Activated CD4-positive, alpha-beta T cell treated with anti-CD3 and anti-CD28 coated beads, Interleukin-2, amount 50 U/mL, for 24 hours (primary cell): ENCODE measurements around the gene RTN4R.
A peak's percentile ranks its signal among the peaks of the same experiment; 100 is the strongest.

Experiments
- DNase-seq, 2 donors: peaks; one replicate each; pipeline ENCODE4 v3.0.0-alpha.2; 2020; ENCODE audit warnings: low read depth in 1 of 2, low spot score in 1 of 2

The RTN4R gene

DNA sequence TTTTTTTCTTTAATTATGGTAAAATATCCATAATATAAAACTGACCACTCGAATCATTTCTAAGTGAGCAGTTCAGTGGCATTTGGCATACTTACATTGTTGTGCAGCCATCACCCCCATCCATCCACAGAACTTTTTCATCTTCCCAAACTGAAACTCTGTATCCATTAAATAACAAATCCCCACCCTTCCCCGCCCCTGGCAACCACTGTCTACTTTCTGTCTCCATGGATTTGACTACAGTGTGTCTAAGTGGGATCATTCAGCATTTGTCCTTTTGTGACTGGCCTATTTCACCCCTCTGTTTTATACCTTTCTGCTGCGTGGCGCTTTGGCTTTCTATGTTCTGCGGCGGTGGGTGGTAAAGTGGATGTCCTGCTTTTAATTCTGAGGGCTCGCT is 49.1 kb downstream of the RTN4R start:
- no peak for DNase-seq

DNA sequence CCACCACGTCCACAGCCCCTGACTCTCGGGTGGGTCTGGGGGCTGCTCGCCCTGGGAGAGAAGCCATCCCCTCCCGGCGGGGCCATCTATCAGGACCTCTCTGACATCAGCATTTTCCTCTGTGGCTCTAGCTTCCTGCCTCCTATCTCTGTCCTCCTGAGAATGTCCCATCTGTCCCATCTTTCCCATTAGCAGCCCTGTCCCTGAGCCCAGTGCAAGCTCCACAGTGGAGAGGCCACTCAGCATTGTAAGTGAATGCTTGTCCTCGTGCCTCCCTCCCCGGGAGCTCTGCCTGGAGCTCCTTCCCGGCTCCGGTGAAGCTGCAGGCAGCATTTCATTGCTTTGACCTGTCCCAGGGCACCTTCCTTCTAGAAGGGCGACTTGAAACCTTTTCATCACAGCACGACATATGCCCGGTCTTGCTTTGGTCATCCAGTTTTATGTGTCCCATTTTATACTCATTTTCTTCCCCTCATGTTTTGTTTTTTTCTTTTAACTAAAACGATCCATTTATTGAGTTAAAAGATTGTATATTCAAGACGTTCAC is 49.7 kb downstream of the RTN4R start:
- no peak for DNase-seq

DNA sequence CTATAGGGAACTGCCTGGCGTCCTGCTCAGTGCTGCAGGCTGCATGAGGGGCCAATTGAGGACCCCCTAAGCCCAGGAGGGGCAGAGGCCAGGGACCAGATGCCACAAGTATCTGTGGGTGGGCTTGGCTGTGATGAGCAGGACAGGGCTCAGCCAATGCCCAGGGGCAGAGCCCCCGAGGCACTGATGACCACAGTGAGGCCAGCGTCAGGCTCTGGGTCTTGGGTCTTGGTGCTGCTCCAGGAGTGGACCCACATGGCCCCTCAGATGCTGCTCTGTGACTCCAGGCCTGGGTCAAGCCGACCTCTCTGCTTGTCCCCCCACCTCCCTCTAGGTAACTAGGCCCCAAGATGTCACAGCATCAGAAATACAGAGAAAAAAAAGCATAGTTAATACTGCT is 50.6 kb downstream of the RTN4R start:
- DNase-seq = no peak

DNA sequence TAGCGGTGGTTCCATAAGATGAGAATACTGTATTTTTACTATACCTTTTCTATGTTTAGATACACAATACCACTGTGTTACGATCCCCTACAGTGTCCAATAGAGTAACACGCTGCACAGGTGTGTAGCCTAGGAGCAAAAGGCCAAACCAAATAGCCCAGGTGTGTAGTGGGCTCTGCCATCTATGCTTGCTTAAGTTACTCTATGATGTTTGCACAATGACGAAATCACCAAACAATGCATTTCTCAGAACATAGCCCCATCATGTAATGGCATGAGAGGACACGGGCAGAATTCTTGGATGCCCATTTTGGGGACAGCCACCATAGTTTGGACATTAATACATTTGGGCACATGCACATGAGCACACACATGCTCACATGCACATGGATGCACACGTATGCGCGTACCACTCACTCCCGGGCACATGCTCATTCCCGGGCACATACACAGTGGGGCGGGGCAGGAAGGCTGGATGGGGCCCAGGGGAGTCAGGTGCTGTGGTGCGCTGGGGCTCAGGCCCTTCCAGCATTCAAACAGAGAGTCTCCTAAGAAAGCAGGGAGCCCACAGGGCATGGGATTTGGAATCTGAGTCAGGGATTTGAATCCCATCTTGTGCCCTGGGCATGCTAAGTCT is 51.1 kb downstream of the RTN4R start:
- DNase-seq = no peak

DNA sequence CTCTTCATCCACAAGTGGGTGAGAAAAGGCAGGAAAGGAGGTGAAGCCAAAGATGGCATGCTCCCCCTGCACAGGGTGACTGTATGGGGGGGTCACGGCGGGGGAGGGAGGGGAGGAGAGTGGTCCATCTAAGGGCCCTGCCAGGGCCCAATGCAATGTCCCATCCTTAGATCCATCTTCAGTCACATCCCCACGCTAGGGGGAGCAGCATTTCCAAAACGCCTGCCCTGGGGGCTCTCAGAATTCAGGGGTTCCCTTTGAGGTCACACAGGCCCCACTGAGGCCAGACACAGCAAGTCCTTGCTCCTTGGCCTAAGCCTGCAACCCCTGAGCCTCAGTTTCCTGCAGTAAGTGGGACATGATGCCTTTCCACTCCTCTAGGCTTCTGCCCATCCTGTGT is 52.4 kb downstream of the RTN4R start:
- no peak for DNase-seq

DNA sequence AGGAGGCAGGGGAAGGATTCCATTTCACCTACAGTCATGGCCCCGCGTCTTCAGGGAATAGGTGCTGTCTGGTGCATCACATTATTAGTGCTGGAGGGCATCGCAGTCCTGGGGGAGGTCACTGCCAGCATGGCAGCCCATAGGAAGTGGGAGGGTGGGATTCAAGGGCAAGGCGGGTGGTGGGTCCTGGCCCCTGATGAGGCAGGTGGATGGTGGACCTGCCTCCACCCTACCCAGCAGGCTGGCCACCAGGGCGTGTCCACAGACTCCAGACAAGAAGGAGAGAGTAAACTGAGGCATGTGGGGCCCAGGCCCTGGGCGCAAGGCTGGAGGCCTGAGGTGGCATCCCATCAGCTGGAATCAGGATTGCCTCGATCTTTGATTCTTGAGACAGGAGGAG is 53.3 kb downstream of the RTN4R start:
- DNase-seq = no peak

DNA sequence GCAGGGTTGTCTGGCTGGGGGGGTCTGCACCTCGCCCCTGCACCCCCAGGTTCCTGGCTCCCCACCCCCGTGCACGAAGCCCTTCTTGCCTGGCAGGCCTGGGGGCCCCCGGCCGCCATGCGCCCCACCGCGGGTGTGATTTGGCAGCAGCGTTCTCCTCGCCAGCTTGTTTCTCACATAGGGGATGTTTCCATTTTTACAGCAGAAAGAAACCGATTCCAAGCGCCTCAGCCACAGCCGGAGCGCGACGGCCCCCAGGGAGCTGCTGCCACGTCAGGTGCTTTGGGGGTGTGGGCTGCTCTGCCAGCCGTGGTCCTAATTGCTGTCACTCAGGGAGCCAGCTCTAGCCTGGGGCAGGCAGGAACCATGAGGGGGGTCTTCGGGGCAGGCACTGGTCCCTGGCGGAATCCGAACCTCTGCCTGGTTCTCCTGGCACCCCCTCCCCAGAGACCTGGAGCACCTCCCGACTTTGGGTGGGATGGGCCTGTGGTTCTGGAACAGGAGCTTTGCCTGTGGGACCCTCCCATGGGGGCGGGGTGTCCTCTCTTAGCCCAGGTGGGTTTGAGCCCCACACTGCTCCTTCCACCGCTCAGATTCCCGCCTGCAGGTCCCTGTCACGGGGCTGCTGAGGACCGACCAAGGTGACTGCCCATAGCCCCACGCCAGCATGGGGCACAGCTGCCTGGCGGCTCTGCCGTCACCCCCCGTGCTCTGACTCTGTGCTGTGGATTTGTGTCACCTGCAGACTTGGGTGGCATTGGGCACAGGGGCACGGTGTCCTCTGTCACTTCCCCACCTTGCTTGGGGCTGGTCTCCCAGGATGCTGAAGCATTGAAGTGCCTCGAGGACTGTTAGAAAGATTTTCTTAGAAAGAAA is 54.0 kb downstream of the RTN4R start:
- DNase-seq = no peak

DNA sequence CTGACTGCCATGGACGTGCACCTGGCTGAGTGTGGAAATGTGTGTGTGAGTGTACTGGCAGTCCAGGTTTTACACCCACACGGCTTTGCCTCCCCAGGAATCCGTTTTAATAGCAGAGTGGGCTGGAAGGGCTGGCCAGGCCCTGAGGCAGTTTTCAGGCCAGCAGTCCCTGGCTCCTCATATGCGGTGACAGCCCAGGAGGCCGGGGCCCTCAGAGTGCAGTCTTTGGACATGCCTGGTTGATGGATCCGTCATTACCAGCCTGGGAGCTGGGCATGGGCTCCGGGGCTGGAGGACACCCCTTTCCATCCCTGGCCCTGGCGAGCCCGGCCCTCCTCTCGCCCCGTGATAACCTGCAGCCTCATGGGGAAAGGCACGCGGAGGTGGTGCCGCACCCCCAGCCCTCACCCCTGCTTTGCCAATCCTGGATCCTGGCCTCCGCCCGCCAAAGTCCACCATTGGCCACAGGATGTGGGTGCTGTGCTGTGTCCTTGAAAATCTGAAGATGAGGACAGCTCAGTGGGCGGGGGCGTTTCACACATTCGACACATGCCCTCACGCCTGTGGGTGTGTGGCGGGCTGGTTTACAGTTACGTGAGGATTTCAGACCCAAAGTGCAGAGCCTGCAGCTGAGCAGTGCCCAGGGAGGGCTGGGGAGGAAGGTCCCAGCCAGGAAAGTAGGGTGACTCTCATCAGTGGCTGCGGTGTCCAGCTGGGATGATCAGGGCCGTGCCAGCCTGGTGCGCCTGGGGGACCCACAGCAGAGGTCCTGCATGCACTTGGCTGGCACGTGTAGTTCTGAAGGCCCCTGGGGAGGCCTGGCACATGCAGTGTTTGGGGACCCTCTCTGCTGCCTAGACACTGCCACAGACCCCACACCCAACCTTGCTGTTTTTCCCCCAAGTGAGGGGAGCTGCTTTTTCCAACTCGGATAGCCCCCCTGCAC is 55.1 kb downstream of the RTN4R start:
- DNase-seq = no peak

DNA sequence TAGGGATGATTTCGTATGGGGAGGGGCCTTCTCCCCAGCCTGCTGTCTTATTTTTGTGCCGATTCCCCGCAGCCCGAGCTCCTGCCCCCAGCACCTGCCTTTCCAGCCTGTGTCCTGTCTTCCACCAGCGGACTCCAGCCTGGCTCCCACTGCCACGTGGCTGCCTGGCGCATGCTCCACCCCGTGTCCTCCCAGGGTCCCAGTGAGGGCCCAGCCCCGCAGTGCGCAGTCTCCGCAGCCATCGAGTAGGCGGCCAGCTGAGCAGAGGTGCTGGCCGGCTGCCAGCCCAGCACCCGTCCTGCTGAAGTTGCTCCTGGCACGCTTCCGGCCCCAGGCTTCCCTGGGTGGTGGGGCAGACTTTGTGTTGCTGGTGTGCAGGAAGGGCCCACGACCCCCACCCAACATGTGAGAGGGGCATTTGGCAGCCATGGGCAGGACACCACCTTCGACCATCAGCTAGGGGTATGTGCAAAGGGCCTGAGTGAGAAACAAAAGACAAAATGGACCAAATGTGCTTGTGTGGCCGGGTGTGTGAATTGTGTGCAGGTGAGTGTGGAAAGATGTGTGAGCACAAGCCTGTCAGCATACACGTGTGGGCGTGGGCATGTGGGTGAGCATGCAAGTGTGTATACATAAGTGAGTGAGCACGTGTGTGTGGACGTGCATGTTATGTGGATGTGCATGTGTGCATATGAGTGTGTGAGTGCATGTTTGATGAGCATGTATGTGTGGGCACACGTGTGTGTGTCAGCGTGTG is 55.9 kb downstream of the RTN4R start:
- DNase-seq = no peak

DNA sequence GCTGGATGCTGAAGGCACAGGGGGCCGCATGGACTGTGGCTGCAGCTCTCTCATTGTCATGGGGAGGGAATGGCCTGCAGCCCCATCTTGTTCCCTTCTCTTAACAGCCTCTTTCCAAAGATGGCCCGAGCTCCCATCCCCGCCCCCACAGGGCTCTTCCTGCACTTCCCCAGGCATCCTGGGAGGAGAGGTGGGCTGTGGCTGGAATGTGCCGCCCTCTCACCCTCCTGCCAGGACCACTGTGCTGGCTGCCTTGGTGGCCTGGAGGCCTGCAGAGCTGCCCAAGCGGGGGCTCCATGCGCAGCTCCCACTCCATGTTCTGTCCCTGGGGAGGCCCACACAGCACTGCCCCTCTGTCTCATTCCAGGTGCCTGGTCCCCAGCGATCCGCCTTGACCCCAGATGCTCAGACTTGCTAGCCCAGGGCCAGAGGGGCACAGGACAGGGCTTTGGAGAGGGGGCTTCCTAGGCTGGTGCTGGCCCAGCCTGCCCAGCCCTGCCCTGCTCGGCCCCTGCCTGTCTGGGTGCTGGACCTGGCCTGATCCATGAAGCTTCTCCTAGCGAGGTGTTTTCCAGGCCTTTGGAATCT is 56.6 kb downstream of the RTN4R start:
- DNase-seq = no peak

DNA sequence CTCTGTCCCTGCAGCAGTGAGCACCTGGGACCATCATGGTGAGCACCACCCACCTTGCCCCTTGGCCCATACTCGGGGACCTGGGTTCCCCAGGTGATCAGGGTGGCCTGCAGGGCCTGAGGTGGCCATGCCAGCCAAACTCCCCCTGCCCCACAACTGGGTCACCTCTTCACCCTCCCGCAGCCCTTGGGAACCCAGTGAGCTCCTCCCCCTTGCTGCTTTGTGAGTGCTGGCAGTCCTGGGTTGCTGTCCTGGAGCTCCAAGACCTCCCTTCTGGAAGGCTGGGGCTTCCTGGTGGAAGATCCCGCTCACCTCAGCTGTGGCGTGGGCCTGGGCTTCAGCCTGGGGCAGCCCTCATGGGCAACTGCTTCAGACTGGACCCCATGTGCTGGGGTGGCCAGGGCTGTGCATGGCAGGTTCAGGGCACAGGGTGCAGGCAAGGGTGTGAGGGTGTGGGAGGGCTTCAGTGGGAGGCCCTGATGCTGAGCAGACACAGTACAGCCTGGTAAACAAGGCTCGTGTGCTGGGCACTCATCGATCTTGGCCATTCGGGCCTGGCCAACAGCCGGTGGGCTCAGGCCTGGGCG is 57.6 kb downstream of the RTN4R start:
- DNase-seq = no peak

DNA sequence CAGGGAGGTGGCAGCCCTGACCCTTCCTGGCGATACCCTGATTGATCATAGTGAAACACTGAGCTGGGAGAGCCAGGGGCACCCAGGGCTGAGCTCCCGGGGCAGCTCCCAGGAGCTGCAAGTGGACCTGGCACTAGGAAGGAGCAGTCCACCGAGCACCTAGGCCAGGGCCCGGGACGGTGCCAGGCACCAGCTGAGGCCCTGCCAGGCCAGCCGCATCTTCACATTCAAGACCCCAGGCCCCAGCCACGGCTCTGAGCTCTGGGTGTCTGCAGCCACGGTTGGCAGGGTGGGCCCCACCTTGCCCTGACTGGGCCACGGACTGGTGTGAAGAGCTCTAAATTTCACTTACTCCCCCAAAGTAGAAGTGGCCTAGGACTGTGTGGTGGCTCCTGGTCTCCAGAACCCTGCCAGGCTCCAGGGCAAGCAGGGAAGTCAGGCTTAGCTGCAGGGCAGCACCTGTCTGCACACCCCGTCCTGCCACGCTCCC is 58.3 kb downstream of the RTN4R start:
- no peak for DNase-seq

DNA sequence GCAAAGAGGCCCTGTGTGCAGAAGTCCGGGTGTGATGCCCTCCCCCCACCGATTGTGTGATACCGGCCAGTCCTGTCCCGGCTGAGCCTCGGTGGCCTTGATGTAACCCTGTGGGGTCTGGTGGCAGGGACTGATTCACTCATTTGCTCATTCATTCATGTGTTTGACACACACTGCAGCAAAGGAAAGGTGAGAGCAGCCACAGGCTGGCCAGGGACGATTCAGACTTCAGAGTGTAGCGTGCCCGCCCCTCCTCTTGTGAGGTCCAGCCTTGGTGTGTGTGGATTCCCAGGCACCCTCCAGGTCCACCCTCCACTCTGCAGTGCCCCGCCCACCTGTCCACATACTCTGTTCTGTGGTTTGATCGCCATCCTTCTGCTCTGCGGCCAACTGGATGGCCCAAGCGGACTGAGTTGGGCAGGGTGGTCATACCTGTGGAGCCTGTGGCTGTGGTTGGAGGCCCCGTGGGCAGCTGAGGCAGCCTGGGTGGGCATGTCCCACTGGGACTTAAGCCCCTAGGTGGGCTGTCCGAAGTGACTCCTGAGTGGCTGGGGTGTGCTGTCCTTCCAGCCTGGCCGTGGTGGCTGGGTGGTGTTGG is 59.3 kb downstream of the RTN4R start:
- no peak for DNase-seq

DNA sequence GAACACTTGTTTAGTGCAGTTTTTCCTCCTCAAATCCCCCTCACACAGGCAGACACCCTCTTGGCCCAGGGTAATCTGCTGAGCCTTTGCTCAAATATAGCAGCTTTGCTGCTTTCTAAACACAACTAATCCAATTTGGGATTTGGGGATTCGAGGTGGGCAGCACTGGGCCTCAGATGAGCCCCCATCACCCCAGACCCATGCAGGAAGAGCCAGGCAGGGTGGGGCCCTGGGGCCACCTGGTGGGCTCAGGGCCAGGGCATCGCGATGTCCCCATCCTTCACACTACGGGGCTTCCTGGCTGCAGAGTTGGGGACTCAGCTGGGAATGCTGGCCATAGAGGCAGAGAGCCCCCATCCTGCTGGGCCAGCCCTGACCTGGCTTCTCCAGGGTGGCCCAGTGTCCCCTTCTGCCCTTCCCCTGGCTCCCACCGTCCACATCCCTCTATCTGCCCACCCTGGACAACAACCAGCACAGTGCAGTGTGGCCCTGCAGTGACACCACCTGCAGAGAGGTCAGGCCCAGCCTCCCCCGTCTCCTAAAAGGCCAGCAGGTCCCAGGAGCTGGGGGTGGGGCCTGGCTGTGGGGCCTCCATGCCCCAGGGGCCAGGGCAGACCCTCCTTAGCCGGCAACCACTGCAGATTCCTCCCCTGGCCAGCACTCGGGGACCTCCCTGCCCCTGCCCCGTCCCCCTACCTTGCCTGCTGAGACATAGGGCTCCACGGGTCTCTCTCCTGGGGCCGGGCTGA is 60.7 kb downstream of the RTN4R start:
- DNase-seq = no peak

DNA sequence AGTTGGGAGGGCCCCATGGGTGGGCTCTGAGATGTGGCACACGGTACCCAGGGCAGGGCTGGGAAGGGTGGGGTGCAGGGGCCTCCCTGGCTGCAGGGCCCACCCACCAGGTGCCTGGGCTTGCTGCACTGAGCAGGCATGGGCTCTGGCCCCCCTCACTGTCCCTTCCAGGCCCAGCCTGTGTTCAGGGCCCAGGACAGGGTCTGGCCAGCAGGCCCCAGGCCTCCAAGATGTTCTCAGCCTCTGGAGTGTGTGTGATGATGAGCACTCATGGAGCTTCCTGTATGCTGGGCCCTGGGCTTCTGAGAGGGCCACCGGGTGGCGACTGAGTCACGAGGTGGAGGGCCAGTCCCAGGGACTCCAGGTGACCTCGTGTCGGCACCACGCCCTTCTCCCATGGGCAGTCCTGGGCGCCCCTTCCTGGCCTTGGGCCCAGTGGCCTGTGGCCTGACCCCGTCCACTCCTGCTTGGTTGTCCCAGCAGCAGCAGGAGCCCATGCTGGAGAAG is 61.4 kb downstream of the RTN4R start:
- DNase-seq = no peak

DNA sequence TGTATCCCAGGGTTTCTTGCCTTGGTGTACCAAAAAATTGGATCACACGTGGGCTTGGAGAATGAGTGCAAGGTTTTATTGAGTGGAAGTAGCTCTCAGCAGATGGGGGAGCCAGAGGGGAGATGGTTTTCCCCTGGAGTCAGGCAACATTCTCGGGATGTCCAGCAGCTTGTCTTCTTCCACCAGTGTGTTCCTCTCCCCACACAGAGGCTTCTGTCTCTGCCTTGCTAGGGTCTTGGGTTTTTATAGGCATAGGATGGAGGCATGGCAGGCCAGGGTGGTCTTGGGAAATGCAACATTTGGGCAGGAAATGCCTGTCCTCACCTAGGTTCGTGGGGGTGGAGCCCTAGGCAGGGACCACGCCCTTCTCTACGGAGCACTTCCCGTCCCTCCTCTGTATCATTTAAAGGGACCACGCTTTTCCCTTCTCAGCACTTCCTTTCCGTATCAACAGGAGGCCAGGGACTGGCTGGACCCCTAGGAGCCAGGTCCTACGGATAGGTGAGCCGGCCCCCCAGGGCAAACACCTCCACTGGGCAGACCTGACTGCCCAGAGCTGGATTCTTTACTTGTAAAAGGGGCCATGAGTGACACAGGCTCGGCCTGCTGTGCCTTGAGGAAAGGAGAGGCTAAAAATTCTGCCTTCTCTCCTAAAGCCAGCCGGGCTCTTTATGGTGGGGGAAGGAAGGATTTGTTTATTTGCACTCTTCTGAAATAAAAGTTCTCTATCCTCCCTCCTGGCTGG is 62.0 kb downstream of the RTN4R start:
- peak; percentile 32 to 68 for DNase-seq

DNA sequence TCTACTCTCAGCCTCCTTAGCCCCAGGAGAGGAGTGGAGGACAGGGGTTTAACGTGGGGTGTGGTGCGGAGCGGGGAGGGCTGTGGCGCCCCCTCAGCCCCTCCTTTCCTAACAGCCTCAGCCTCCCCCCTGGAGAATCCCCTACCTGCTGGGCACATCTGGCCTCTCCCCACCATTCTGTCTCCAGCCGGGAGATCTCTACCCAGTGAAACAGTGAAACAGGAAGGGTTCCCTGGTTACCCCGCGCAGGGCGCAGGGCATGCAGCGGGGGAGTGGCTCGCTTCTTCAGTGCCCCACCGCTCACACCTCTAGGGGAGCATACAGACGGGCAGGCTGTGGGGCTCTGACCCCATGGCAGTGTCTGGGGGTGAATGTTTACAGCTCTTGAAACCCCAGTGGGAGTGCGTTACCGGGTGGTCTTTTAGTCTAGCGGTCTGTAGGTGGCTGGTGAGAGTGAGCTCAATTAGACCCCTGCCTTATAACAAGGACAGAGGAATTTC is 62.6 kb downstream of the RTN4R start:
- DNase-seq = no peak

DNA sequence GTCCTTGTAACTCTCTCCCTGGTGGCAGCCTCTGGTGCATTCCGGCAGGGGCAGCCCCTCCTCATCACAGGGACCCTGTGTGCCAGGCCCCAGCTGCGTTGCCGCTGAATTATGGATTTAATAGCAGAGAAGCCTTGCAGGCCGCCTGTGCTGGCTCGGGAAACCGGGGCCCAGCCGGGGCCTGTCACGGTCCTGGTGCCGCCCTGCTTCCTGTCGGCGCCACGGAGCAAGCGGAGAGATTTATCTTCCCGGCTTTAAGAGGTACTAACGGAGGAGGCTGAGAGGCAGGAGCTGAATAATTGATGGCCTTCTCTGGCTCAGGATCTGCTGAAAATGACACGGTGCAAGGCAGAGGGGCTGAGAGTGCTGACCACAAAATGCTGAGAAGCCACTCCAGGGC is 63.3 kb downstream of the RTN4R start:
- no peak for DNase-seq
